OCI-M2 (cell line): ENCODE results near the gene TMEM126B.
A peak's percentile ranks its signal among the peaks of the same experiment; 100 is the strongest.
"Not testable (repeated sequence)": the region's sequence is repeated elsewhere in the genome, so short reads cannot be mapped to it uniquely, and the experiment has no call there.

Source experiments
- DNase-seq: peaks from one replicate; lab custom pipeline; 2025; ENCODE audit not compliant: unreplicated experiment; lab: John Stamatoyannopoulos, UW

Gene TMEM126B

DNA sequence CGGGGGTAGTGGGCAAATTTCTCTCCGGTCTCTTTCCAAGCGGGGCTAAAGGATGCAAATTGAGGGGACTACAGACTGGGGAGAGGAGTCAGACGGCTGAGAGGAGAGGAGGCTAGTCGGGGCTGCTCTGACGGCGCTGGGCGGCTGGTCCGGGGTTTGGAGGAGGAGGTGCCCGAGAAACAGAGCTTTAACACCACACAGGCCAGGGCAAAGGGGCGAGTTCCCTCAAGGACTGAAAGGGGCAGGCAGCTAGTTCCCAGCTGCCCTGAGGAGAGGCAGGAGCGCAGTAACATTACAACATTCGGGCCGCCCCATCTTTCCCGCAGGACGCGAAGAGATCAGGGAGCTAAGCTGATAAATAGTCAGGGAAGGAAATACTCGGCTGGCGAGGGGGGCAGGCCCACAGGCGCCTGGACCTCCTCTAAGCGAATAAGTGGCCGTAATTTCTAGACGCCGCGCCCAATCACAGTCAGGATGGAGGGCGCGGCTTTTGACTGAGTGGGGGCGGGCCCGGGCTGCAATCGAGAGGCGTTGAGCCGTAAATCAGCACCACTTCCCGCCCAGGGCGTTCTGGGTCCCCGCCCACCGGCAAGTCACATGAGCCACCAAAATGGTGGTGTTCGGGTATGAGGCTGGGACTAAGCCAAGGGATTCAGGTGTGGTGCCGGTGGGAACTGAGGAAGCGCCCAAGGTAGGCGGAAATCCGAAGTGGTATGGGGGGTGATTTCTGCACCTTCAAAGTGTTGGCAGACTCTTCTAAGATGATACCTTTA is at the start of gene TMEM126B:
TSS of gene TMEM126B (plus strand) at position 596 of the 773 bp plus-strand sequence. CDS start at position 611, 15 bp downstream.
- DNase-seq, result peak; percentile 66

DNA sequence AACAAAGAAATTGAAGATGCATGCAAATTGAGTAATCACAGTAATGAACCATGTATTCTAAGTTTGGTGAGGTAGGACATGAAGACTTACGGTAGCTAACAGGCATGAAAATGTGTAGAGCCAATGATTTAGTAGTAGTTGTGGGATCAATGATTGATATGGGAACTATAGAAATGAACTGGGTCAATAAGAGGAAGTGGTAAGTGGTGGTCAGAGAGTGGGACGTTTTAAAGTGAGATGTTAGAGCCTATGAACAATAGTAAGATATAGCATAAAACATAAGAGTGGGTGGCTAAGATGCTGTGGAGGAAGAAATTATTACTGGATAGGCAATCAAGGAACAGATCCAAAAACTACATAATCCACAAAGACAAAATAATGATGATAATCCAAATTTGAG is 46.3 kb upstream of the TMEM126B start:
- DNase-seq, result no peak

DNA sequence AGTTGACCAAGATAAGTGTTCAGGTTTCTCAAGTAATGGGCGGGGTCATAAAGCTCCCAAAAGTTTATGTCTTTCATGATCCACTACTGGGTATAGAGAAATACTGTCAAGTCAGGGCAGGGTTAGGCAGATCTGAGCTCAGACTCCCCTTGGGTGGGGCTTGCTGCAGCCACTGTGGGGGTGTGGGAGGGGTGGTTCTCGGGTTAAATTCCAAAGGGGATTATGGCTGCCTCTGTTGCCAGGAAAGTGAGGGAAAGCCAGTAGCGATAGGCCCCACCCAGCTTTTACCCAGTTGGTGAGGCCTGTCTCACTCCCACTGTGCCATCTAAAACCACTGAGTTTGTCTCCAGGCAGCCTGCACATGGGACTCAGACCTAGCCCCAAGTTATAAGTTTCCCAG is 39.0 kb upstream of the TMEM126B start:
- no peak for DNase-seq

DNA sequence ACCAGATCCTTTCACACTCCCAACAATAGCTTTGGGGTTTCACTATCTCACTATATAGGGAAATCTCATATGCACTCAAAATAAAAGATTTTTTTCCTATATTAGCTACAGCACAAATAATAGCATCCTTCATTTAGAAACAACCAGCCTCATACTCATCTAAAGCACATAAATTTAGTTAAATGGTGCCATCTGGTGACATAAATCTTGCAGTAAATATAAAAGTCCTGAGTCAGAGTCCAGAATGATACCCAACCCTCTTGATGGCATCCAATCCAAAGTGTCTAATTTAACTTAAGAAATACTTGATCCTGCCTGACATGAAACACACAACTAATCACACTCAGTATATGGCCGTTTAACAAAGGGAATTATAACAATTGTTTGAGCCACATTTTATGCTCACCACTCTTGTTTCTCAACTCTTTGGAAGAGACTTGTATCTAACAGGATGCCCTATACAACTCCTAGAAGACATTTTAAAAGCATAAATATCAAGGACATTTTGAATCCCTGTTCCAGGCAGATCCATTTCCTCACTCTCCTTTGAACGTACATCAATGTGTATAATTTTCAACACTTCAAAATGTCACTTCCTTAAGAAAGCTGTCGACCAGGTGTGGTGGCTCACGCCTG is 37.4 kb upstream of the TMEM126B start:
- no peak for DNase-seq

DNA sequence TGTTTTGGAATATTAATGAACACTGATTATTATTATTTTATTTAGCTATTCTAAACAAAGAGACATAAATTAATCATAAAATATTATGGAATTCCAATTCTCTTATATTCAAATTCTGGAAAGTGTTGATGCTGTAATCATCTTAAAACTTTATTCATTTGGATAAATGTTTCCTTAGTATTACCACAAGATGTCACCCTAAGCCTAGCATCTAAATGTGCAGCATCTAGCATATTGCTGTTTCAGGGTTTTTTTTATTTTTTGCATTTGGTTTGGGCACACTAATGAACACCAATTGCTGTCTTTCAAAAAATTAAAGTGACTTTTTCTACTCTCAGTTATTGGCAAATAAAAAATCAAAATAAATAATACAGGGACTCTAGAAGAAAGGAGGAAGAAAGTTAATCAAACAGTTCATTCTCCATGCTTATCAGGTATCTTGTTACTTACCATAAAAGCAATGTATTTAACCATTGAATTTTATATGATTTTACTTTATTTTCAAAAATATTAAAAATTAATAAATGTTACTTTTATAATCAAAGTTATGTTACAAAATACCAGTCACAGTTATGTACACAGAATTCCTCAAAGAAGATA is 33.0 kb upstream of the TMEM126B start:
- no peak for DNase-seq

DNA sequence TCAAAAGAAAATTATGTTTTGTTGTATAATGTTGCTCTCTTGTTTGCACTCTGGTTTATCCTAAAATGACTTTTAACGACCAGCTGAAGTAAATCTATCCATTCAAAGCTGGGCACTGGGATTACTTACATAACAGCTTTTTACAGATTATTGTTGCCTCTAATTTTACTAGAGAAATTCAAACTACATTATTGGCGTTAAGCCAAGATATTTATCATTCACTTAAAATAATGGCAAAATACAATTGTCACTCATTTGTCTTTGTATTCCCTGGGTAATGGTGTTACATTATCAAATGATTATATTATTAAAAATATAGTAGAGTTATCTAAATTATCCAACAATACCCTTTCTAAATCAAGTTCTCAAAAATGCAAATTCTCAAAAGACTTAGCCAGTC is 31.5 kb upstream of the TMEM126B start:
- DNase-seq, result no peak

DNA sequence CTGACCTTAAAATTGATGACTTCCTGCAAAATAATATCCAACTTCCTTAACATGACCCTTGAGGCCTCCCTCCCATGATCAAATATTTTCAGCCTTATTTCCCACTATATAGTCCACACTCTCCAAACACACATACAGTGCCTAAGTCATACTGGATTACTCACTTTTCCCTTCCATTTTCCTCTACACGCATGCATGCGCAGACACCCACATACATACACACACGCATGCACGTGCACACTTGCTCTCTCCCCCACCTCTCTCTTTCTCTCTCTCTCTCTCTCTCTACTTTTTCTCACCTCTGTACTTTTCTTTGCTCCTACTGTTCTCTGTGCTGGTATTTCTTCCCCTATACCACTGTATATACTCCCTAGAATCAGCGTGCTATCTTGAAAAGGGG is 29.3 kb upstream of the TMEM126B start:
- DNase-seq, result no peak

DNA sequence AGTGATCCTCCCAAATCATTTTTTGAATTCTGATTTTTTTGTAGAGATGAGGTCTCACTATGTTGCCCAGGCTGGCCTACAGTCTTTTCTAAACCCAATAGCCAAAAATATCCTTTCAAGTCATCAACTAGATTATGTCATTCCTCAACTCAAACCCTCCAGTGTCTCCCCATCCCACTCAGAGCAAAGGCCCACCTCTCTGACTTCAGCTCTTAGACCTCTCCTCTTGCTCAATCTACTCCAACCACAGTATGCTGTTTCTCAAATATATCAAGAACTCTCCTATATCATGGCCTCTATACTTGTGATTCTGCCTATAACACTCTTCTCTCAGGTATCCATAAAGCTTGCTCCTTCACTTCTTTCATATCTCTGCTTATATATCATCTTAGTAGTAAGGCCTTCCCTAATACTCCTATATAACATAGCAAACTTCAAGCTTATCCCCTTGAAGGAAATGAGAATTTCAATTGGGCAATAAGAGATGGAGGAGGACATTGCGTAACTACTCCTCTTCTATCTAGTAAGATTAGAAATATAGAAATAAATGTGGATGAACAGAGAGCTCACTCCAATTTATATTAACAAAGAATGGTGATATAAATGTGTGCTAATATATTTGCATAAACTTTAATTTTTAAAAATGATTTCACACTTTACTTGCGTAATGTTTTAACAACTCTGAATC is 25.7 kb upstream of the TMEM126B start:
- no peak for DNase-seq

DNA sequence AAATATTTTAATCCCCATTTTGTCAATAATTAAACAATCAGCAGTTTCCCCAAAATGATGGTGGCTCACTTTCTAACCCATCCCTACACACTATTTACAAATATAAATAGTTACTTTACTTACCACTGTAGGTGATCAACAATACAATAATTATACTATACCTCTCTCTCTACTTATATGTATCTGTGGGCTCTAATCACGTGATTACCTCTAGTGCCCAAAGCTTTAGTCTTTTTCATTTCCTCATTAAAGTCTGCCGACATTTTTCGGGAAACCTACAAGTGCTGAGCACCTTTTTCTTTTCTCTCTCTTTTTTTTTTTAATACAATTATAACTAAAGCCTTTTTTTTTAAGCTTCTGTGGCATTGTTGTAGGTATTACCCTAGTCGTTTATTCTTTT is 25.2 kb upstream of the TMEM126B start:
- DNase-seq, result no peak

DNA sequence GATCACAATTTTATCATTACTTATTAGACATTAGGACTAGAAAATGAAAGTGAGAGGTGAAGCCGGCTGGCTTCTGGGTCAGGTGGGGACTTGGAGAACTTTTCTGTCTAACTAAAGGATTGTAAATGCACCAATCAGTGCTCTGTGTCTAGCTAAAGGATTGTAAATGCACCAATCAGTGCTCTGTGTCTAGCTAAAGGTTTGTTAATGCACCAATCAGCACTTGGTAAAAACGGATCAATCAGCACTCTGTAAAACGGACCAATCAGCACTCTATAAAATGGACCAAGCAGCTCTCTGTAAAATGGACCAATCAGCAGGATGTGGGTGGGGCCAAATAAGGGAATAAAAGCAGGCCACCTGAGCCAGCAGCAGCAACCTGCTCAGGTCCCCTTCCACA is 22.2 kb upstream of the TMEM126B start:
- not testable (repeated sequence) for DNase-seq

DNA sequence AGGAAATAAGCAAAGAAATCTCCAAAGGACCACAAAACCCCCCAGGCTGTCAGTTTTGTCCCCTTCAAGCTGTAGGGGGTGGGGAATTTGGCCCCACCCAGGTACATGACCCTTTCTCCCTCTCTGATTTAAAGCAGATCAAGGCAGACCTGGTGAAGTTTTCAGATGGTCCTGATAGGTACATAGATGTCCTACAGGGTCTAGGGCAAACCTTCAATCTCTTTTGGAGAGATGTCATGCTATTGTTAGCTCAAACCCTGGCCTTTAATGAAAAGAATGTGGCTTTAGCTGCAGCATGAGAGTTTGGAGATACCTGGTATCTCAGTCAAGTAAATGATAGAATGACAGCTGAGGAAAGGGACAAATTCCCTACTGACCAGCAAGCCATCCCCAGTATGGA is 19.8 kb upstream of the TMEM126B start:
- DNase-seq, result not testable (repeated sequence)

DNA sequence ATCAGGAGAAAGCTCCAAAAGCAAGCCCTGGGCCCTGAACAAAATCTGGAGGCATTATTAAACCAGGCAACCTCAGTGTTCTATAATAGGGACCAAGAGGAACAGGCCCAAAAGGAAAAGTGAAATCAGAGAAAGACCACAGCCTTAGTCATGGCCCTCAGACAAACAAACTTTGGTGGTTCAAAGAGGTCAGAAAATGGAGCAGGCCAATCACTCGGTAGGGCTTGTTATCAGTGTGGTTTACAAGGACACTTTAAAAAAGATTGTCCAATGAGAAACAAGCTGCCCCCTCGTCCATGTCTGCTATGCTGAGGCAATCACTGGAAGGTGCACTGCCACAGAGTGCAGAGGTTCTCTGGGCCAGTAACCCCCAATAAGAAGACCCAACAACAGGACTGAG is 19.1 kb upstream of the TMEM126B start:
- not testable (repeated sequence) for DNase-seq

DNA sequence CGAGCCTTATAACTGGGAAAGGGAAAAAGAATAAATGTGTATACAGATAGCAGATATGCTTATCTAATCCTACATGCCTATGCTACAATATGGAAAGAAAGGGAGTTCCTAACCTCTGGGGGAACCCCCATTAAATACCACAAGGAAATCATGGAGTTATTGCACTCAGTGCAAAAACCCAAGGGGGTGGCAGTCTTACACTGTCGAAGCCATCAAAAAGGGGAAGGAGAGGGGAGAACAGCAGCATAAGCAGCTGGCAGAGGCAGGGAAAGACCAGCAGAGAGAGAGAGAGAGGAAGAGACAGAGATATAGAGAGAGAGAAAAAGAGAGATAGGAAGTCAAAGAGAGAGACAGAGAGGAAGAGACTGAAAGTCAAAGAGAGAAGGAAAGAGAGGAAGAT is 16.8 kb upstream of the TMEM126B start:
- DNase-seq, result not testable (repeated sequence)

DNA sequence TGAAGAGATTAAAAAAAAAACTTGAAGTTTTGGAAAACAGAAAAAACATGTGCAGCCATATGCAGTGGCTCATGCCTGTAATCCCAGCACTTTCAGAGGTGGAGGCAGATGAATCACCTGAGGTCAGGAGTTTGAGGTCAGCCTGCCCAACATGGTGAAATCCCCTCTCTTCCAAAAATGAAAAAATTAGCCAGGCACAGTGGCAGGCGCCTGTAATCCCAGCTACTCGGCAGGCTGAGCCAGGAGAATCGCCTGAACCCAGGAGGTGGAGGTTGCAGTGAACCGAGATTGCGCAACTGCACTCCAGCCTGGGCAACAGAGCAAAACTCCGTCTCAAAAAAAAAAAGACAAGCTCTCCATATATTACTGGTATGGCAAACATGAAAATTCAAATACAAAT is 8.9 kb upstream of the TMEM126B start:
- no peak for DNase-seq

DNA sequence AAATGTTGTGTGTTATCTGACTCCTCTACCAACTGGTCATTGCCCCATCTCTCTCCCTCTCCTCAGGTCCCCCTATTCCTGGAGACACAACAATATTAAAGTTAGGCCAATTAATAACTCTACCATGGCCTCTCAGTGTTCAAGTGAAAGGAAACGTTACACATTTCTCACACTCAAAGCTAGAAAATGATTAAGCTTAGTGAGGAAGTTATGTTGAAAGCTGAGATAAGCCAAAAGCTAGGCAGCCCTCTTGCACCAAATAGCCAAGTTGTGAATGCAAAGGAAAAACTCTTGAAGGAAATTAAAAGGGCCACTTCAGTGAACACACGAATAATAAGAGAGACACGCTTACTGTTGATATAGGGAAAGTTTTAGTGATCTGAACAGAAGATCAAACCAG is 8.1 kb upstream of the TMEM126B start:
- no peak for DNase-seq

DNA sequence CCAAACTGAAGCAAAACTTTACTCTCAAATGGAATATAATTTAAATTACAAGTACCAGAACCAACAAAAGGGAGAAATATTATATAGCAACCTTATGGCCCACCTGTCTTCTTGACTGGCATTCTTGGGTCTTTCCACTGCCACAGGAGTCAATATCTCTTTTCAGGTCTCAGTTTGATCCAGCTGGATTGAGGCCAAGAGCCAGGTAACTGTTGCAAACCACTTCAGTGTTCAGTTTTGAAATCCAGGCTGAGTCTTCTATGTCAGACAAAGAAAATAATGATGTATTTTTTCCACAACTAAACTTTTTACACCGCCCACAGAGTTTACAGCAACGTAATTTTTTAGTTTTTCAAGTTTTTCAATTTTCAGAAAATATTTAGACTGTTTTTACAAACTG is 1.9 kb upstream of the TMEM126B start:
- no peak for DNase-seq

DNA sequence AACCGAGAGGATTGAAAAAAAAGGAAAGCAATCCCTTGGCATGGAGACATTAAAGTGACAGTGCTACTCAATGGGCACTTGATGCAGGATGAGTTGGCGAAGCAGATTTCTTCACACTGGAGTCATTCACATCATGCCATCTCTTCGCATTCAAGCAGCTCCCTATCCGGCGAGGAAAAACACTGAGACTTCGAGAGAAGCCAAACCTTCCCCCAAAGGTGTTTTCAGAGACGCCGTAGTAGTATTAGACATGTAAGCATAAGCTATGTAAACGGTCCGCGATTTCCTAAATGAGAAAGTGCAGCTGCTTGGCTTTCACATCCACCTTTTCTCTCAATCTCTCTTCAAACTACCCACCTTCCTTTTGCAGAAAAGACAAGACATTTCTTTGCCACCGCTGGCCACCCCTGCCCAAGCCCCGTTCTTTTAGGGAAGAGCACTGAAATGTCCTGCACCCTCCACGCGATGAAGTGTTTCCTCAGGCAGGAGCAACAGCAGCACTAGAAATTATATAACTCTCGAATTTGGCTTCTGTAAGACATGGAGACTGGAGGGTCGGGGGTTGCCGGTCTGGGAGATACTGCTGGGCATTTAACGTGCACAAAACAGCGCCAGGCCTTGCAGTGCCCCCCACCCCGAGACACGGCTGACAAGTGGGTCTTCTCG is 928 bp upstream of the TMEM126B start, which contains the start of gene DLG2:
TSS of gene DLG2 (minus strand) at position 13 of the 666 bp plus-strand sequence.
- DNase-seq, result no peak

DNA sequence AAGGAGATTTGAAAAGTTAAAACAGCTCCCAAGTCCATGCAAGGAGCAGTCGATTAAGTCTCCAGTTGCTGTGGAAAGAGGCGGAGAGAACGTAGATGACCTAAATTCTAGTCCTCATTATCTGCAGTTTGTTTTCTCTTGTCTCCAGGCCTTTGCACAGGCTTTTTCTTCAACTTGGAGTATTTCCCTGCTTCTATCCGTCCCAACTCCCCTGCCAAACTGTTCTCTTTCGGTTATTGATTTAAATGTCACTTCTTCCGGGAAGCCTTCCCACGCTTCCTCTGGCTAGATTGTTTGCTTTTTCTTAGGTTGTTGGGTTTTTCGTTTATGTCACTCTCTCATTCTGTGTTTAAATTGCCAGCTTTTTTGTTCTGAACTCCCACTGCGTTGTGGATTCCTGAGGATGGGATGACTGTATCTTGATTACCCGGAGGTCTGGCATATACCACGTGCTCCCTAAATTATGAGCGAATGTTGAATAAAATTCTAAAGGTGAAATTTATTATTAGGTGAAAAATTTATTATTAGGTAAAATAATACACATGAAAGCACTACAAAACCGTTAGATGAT is 463 bp downstream of the TMEM126B start:
- DNase-seq, result no peak

DNA sequence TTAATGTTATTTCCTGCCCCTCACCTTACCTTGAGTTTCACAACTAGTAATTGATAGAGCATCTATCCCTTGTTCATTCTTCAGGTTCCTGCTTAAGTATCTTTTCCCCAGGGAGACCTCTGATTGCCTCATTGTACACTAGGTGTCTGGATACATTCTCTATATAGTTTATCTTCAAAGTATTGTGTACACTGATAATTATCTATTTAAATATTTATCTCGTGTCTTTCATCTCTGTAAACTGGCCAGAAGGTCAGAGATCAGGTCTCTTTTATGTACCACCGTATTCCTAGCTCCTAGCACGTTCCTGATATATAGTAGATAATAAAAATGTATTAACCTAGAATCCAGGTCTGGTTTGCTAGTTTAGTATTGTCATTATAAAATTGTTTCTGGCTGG is 6.4 kb downstream of the TMEM126B start:
- no peak for DNase-seq

DNA sequence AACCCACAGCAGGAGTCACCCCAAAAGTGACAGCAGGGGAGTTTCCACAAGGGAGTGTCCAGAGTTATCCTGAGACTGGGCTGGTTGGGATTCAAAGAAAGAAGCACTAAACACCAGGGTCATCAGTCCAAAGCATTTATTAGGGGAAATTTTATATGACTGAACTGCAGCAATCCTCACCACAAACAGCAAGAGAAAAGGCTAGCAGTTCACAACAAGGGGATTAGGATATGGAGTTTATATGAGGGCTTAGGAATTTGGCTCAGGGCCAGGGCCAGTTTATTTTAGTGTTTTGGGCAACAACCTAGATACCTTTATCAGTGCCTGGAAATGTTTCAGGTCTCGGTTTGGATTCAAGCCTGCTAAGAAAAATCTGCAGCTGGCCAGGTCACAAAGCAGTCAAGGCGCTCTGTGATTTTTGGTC is 14.8 kb downstream of the TMEM126B start:
- DNase-seq, result no peak

DNA sequence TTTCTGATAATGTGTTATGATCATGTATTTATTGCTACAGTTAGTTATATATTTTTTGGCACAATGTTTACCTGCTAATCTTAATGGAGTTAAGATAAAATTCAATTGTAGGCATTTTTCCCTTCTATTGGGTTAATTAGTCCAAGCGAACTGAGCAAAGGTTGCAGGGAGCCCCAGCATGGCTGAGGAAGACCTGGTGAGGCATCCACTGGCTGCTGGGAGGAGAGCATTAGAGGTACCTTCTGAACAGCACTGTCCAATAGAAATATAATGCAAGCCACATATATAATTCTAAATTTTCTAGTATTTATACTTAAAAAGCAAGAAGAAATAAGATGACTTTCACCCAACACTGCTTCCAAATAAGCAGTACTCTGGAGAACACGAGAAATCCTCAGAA is 18.7 kb downstream of the TMEM126B start:
- DNase-seq, result no peak
